Stimulated activated CD8-positive, alpha-beta memory T cell treated with anti-CD3 and anti-CD28 coated beads, Interleukin-7, amount 100 ng/mL, for 48 hours (primary cell): Measurements from ENCODE around the gene DOC2A.
"Not testable (repeated sequence)": the region's sequence is repeated elsewhere in the genome, so short reads cannot be mapped to it uniquely, and the experiment has no call there.

Experiments used
- DNase-seq, 2 donors: peaks; one replicate each; pipeline ENCODE4 v3.0.0-alpha.2; 2020; ENCODE audit warnings: low read depth in 1 of 2; ENCODE audit errors: extremely low read depth in 1 of 2

DOC2A gene

GRCh38 chr16:30027588-30028437 lies 17.0 kb upstream of the DOC2A start:
- no peak for DNase-seq

- DNase-seq, result no peak
Observed at GRCh38 chr16:30026449-30026848, 15.6 kb upstream of the DOC2A start.

- DNase-seq, result no peak
Observed at GRCh38 chr16:30025574-30025973, 14.7 kb upstream of the DOC2A start.

- DNase-seq, result no peak
Observed at GRCh38 chr16:30025156-30025555, 14.3 kb upstream of the DOC2A start.

GRCh38 chr16:30024451-30024850 lies 13.6 kb upstream of the DOC2A start:
- DNase-seq, result no peak

- no peak for DNase-seq
Observed at GRCh38 chr16:30023586-30023985, 12.8 kb upstream of the DOC2A start.

- DNase-seq, result no peak
Observed at GRCh38 chr16:30022887-30023286, 12.1 kb upstream of the DOC2A start, which contains the start of gene C16orf92. Gene C16orf92, plus strand, starts transcription at chr16:30023198. Its CDS starts 143 bp downstream, at chr16:30023341.

- no peak for DNase-seq
Observed at GRCh38 chr16:30018731-30019158, 7.9 kb upstream of the DOC2A start.

- DNase-seq, result not testable (repeated sequence)
Observed at GRCh38 chr16:30017937-30018336, 7.1 kb upstream of the DOC2A start.

- no peak for DNase-seq
Observed at GRCh38 chr16:30017277-30017656, 6.4 kb upstream of the DOC2A start.

GRCh38 chr16:30016555-30017276 lies 5.9 kb upstream of the DOC2A start:
- no peak for DNase-seq

- not testable (repeated sequence) for DNase-seq
Observed at GRCh38 chr16:30015450-30015849, 4.6 kb upstream of the DOC2A start.

GRCh38 chr16:30012598-30012997 lies 1.8 kb upstream of the DOC2A start:
- not testable (repeated sequence) for DNase-seq

GRCh38 chr16:30011714-30012504 lies 1.1 kb upstream of the DOC2A start:
- DNase-seq, result no peak

- no peak for DNase-seq
Observed at GRCh38 chr16:30009990-30010843, 610 bp downstream of the DOC2A start.

- no peak for DNase-seq
Observed at GRCh38 chr16:30009085-30009862, 1.6 kb downstream of the DOC2A start.

- no peak for DNase-seq
Observed at GRCh38 chr16:30007378-30007895, 3.4 kb downstream of the DOC2A start.

GRCh38 chr16:30006659-30007377 lies 4.0 kb downstream of the DOC2A start:
- DNase-seq, result no peak

GRCh38 chr16:30006095-30006473 lies 4.7 kb downstream of the DOC2A start:
- DNase-seq, result no peak
